ENCODE data around the gene TBC1D4.

DNA sequence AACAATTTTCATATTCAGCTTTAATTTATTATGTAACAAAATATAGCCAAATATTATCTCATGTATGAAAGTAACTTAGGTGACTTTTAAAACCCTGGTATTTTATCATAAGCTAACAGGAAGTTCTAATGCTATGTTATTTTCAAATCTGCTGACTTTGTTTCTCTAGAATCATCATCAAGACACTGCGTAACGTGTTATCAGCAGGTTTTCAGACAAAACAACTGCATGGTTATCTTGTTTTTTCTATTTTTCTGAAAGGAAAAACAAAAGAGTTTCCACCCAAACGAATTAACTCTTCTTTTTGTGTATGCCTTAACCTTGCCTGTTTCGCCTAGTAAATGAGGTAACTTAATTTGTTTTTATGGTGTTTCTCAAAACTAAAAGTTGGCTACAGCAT is 156.3 kb downstream of the TBC1D4 start:
- TF ChIP-seq, protein P1, sequence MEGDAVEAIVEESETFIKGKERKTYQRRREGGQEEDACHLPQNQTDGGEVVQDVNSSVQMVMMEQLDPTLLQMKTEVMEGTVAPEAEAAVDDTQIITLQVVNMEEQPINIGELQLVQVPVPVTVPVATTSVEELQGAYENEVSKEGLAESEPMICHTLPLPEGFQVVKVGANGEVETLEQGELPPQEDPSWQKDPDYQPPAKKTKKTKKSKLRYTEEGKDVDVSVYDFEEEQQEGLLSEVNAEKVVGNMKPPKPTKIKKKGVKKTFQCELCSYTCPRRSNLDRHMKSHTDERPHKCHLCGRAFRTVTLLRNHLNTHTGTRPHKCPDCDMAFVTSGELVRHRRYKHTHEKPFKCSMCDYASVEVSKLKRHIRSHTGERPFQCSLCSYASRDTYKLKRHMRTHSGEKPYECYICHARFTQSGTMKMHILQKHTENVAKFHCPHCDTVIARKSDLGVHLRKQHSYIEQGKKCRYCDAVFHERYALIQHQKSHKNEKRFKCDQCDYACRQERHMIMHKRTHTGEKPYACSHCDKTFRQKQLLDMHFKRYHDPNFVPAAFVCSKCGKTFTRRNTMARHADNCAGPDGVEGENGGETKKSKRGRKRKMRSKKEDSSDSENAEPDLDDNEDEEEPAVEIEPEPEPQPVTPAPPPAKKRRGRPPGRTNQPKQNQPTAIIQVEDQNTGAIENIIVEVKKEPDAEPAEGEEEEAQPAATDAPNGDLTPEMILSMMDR (IDR thresholded peaks at IDR 0.05), result no peak
- TF ChIP-seq POLR2A (IDR thresholded peaks at IDR 0.05) (no peak), POLR2AphosphoS5 (IDR thresholded peaks at IDR 0.05) (no peak), EP300 (IDR thresholded peaks at IDR 0.05; ENCODE audit: low read depth) (no peak)
